GM18499 (cell line): Measurements from ENCODE around the gene PLEKHO2.
A peak's percentile ranks its signal among the peaks of the same experiment; 100 is the strongest.

Experiments used
- ATAC-seq: cut with Tn5 transposase; IDR thresholded peaks from one replicate; pipeline ENCODE4 v1.9.1; 2021; ENCODE audit warnings: moderate number of reproducible peaks; ENCODE audit not compliant: insufficient read depth, unreplicated experiment

The PLEKHO2 gene

GRCh38 chr15:64825431-64826294 is 16.1 kb upstream of the PLEKHO2 start, which contains the start of gene PIF1:
Gene PIF1 (minus strand): TSS chr15:64825647. CDS start chr15:64824335, 1,312 bp downstream.
- ATAC-seq = peak; percentile 55

GRCh38 chr15:64828985-64829384 is 12.7 kb upstream of the PLEKHO2 start:
- ATAC-seq = no peak

- ATAC-seq = no peak
Measured at GRCh38 chr15:64833690-64834089, 8.0 kb upstream of the PLEKHO2 start.

DNA sequence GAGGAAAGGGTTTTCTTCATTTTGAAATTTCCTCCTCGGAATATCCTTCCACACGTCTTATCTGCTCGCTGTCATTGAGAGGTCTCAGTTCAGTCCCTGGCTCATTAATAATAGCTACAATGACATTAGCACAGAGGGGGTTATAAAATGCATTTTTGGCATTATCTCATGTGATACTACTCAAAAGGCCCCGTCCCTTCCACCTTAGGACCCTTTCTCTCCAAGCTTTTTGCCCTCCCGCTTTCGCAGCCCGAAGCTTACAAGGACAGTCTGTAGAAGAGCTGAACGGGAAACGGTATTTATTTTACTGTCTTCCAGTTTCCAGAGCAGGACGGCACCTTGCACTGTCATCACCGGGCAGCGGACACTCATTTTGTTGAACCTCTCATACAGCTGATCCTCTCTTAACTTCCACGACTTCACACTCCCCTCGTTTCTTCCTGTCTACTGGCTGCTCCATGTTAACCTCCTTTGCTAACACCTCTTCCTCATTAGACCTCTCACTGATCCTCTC is 5.6 kb upstream of the PLEKHO2 start:
- no peak for ATAC-seq

DNA sequence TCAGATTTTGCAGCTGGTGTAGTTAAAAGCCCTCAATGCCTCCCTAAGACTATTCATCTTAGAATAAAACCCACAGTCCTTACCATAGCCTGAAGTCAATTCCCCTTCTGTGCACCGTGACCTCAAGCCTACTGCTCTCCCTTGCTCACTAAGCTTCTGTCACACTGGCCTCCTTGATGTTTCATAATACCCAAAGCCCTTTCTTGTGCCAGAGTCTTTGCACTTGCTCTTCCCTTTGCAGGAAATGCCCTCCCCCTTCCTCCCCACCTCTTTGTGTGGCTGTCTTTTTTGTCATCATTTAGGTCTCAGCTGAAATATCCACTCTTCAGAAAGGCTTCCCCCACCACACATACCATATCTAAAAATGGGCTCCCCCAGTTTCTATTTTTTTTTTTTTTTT is 4.2 kb upstream of the PLEKHO2 start:
- no peak for ATAC-seq

DNA sequence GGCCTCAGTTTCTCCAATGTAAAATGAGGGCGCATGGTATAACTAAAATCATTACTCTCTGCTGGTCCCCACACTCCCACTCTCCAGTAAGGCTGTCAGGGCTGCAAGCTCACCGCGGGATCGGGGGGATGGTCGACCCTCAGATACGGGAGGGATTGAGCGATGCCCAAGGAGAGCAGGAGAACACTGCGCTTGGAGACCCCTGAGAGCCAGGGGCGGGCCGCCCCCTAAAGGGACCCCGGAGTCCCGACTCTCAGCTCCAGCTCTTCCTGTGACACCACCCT is 713 bp upstream of the PLEKHO2 start:
- no peak for ATAC-seq

DNA sequence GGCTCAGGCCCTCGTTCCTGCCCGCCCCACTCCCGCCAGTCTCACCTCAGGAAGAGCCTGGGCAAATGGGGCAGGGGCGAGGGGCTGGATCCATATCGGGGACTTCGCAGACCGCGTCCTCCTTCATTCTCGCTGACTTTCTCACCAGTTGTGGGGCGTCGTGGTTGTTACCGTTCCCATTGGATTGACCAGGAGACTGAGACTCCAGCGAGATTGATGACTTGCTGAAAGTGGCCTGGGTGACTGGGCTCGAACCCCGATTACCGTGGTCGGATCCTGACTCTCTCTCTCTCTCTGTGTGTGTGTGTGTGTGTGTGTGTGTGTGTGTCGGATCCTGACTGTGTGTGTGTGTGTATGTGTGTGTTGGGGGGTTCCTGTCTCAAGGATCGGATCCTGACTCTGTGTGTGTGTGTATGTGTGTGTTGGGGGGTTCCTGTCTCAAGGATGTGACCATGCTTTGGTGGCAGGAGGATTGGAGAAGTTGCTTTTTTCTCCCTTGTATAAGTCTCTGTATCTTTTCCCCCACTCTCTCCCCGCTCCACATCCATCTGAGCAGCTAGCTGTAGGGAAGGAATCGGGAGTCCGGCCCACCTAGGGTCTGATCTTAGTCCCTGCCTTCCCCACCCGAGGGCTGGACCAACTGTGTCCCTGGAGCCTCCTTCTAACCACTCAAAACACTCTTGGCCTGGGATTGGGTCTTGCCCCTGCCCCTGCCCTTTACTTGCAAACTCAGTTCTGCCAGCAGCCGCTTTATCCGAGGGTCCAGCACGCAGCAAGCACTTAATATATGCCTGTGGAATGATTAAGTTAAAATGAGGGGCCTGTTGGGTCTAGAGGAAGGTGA is 603 bp downstream of the PLEKHO2 start:
- ATAC-seq = no peak

DNA sequence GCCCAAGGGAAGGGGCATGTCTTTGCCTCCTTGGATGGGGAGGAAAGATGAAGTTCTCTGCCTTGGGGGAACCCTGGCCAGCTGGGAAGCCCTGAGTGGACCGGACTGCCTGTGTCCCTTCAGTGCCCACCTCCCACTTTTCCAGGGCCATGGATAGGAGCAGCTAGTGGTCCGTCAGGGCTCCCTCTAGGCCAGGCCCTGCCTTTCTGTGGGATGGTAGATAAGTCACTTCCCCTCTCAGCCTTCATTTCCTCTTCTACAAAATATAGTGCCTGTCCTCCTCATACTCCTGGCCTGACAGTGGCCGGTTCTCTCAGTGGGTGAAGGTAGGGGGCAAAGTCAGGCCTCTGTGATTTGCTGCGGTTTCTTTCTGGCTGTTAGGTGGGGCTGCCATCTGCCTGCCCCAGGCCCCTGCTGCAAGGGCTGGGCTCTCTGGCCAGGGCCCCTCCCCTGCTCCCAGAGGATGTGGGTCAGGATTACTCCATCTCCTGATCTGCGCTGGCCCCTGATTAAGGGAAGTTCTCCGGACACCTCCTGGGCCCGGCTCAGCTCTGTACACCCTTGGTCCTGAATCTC is 1.4 kb downstream of the PLEKHO2 start:
- no peak for ATAC-seq

GRCh38 chr15:64843991-64844390 is 2.3 kb downstream of the PLEKHO2 start:
- ATAC-seq = no peak

DNA sequence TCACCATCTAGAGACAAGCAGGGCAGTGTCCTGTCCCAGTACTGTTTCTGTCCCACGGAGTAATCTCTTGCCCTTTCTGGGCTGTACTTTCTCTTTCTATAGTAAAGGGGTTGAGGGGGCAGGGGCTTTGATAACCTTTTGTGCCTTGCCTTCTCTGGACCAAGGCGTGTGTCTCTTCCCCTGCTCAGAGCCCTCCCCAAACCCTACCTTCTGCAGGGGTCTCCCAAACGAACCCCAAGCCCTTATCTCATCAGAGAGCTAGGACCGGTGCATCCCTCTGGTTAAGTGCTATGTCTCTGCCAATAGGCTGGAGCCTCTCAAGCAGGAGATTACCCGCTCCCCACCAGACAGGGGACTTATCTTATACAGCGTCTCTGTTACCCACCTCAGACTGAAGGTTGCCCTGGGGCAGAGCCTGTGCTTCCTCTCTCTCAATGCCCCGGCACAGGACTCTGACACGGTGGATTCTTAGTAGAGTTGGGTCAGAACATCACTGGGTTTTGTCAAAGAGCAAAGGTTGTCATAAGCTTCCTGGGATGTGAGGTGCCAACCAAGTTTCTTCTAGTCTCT is 2.9 kb downstream of the PLEKHO2 start:
- ATAC-seq = no peak

DNA sequence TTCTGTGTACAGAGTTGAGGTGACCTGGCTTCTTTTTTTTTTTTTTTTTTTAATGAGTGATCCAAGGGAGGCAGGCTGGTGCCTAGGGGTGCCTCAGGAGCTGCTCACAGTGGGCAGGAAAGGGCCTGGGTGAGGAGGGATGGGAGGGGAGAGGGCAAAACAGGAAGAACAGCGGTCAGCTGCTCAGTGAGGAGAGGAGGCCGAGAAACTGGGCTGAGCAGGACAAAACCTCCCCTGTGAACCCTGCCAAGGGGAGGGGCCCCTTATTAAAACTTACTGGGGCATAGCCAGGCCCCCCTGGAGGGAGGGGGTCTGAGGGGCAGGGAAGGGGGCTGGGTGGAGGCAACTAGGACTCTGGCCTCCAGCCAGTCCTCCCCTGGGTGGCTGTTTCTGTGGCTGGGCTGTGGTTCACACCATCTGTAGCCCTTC is 3.5 kb downstream of the PLEKHO2 start:
- no peak for ATAC-seq

DNA sequence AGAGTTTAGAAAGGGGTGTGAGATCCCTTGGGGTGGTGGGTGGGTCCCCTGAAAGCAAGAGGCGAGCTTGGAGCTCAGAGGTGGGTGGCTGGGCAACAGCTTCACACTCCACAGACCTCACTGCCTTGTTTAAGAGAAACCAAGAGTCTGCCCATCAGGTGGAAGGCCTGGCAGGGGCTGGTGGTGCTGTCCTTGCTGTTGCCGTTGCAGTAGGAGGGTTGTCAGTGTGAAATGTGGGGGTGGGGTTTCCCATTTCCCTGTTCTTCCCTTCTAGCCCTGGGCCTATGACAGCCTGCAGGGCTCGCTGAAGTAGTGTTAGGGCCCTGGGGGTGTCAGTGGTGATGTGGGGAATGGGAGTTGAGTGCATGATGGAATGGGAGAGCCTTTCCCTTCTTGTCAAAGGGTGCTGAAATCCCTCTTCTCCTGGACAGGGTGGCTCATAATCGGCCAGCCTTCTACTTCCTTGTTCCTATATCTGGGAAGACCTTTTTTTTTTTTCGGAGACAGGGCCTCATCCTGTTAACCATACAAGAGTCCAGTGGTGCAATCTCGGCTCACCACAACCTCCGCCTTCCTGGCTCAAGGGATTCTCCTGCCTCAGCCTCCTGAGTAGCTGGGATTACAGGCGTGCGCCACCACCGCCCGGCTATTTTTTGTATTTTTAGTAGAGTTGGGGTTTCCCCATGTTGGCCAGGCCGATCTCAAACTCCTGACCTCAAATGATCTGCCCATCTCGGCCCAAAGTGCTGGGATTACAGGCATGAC is 4.3 kb downstream of the PLEKHO2 start:
- no peak for ATAC-seq

GRCh38 chr15:64847016-64847415 is 5.3 kb downstream of the PLEKHO2 start:
- no peak for ATAC-seq

DNA sequence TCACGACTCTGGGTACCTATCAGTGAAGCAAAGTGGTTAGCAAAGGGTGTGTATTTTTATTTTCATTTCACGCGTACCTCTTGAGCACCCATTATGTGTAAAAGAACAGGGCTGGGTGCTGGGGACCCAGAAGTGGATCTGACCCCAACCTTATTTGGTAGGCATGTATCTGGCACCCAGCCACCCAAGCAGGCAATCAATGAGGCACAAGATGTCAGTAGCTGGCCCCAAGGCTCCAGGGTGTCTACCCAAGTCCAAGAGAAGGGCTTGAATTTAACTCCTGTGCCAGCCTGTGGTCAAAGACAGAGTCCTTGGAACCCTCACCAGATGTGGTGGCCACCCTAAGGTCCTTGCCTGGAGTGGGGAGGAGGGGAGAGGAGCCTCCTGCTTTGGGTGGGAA is 5.7 kb downstream of the PLEKHO2 start:
- no peak for ATAC-seq

DNA sequence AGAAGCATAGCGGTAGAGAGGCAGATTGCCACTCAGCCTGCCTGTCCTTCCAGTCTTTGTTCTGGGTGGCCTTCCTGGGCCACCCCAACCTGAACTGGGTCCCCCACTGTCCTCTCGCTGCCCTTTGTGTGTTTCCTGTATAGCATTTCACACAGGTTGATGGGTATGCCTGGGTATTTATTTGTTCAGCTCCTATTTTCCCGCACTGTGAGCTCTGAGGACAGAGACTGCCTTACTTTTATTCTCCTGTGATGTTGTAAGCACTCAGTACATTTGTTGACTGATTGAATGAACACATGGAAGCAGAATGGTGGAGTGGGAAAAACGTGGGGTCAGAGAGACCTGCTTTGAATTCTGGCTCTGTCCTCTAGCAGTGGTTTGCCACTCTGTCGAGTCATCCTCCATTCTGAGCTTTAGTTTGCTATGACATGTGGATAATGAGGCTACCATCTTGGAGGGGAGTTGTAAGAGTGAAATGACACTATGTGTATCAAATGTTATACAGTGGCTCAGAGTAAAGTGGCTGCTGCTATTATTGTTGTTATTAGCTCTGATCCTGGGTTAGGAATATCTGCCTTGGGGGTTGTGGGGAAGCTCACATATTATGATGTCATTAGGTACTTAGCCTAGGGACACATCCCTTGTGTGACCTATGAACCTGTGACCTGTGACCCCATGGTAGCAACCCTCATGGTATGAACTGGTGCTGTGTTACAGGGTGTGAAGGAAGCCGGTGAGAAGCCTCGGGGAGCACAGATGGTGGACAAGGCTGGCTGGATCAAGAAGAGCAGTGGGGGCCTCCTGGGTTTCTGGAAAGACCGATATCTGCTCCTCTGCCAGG is 6.4 kb downstream of the PLEKHO2 start:
- ATAC-seq = no peak

GRCh38 chr15:64850778-64851502 is 9.2 kb downstream of the PLEKHO2 start:
- no peak for ATAC-seq

DNA sequence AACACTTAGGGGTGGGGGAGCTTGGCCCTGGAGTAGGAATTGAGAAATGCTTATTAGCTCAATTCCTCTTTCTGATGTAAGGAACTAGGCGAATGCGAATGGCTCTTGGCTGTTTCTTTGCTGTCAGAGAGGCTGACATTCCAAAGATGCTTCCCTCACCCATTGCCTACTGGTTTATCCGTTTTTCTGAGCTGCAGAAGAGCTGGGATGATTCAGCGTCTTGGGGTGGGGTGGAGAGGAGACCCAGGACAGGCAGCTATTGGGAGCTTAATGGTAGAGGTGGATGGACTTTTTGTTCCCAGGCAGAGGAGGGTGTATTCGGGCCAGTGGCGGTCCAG is 9.8 kb downstream of the PLEKHO2 start:
- no peak for ATAC-seq

- no peak for ATAC-seq
Measured at GRCh38 chr15:64854041-64854440, 12.3 kb downstream of the PLEKHO2 start.

DNA sequence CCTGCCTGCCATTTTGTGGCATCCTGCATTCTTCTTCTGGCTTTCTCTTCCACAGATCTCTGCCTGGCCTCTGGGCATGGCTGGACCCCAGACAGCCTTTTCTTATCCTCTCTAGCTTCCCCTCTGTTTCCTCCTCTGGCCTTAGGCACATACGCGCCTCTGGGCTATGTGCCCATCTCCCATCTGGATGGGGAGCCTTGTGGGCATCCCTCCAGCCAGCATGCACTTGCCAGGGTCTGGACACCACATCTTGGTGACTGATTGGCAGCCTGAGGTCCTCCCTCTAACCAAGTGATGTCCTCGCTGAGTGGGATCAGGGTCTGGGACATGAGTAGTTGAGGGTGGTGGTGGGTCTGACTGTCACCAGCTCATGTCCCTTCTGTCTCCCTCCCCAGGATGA is 12.8 kb downstream of the PLEKHO2 start:
- no peak for ATAC-seq
